Measurements from ENCODE around the gene STAT4.

DNA sequence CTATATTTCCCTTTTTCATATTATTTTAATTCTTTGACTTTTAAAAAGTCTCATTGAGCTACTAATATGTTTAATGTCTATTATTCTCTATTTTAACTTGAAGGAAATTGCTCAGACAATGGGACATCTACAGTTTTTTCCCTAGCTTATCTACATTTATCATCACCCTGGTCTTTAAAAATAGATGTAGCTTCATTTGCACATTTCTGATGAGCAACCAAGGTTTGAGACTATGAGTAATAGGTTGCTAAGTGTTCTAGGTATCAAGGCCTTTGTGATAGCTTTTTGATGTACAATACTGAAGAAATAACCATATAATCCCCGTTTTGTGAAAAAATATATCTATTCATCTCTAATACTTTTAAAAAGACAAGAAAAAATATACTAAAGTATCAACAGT, 47.0 kb downstream of the STAT4 start:
- no peak for TF ChIP-seq POLR2A (IDR thresholded peaks at IDR 0.05; ENCODE audit: low read depth, low read length)
- no peak for TF ChIP-seq TAF1 (IDR thresholded peaks at IDR 0.05; ENCODE audit: borderline replicate concordance, low read depth, low read length)
- no peak for TF ChIP-seq POLR2AphosphoS5 (IDR thresholded peaks at IDR 0.05; ENCODE audit: low read depth, low read length)
